ENCODE measurements around the gene KANTR. TPM values are rescaled to one million over a fixed set of nuclear protein-coding genes. Genes with fewer than 3 reads are reported as not detected.

KANTR gene
- total RNA-seq: 0.88 and 2.8 TPM in 2 replicates

DNA sequence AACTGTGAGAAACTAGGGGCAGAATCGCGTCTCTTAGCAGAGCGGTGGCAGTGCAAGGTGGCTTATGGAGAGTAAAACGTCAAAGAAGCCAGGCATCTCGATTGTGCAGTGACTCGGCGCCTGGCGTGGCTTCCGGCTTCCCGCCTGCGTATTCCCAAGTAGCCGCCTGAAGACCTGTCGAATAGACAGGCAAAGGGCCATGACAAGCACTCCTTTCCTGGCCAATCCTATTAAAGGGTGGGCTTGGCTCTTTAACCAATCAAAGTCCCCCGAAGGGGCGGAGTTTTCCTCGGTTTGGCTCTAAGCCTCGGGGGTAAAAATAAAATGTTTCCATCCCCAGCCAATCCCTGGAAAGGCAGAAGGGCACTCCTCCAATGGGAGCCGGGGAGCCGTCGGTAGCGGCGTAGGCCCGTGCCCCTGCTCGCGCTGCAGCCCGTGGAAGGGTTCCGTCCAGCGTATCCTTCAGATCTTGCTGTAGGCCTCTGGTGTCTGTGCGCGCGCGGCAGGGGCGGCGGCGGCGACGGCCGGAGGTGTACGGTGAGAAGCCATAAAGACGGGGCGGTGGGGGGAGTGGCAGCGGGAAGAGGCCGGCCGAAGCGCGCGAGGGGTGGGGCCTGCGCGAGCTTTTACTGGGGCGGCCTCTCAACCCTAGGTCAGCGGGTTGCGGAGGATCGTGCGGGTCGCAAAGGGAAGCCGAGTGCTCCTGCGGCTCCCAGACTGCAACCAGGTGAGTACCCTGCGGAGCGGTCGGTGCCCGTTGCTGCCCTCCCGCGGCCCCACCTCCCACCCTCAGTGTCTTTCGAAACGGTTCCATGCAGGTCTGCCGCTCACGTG, at the start of gene KANTR:
TSS of gene KANTR (plus strand) at position 395 of the 834 bp plus-strand sequence. CDS start 30,131 bp downstream, outside the sequence.

DNA sequence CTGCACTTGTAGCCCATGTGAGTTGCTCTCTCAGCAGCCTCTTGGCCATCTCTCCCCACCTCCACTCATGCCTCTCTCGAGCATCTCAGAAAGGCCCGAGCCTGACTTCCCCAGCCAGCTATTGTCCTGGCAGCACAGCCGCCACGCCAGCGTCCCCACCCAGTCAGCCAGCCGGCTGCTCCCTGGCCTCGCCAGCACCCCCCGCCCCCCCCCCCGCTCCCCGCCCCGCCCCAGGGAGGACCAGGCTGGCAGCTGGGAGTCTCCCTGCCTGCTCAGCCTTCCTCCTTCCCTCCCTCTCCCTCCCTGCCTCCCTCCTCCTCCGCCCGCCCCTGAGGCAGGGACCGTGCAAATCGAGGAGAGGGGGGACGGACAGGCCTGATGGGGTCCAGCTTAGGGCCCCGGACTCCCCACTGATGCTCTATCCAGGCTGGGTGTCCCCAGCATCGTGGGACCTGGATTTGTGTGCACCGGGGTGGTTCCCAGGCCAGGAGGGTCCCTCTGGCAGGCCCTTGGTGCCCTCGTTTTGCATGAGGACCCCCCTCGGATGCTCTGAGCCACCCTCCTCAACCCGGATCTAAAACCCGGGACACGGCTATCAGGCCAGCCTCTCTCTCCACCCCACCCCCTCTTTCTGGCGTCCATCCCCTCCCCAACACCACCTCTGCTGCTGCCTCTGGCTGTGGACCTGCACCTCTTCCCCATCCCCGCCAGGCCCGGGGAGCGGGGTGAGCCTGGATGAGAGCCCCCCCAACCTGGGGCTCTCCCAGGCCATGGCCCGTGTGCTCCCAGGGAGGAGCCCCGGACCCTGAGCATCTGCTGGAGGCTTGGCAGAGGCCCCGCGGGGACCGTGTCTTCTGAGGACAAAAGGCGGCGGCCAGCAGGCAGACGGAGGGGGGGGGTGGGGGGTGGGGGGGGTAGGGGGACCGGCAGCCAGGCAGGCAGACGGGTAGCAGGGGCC, 45.5 kb upstream of the KANTR start, which contains the start of gene GPR173:
TSS of gene GPR173 (plus strand) at position 621 of the 958 bp plus-strand sequence. CDS start 27,833 bp downstream, outside the sequence.

DNA sequence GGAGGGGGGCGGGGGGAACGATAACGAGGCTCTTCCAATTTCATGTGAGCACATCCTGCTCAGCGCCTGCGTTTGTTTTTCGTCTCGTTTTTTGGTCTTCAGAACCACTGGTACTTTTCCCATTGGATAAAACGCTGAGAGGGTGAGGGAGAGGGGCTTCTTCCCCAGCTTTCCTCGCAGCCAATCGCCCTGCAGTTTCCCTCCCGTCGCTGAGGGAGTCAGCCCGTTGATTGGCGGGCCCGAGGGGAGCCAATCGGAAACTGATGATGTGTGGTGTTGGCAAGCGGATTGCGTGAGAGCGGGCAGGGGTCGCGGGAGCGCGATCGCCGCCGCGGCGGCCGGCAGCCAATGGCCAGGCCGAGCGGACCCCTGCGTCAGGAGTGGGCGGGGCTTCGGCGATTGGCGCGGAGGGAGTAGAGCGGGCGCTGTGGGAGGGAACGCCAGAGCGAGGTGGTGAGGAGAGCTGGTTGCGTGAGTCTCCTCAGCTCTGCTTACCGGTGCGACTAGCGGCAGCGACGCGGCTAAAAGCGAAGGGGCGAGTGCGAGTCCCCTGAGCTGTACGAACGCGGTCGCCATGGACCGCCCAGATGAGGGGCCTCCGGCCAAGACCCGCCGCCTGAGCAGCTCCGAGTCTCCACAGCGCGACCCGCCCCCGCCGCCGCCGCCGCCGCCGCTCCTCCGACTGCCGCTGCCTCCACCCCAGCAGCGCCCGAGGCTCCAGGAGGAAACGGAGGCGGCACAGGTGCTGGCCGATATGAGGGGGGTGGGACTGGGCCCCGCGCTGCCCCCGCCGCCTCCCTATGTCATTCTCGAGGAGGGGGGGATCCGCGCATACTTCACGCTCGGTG, 11.8 kb upstream of the KANTR start, which contains the start of gene TSPYL2:
TSS of gene TSPYL2 (plus strand) at position 443 of the 848 bp plus-strand sequence. CDS start at position 575, 132 bp downstream.

Other genes starting within 250 kb of the KANTR start
- not detected in 2 replicates for gene XAGE3, start 226.1 kb upstream of the KANTR start, total RNA-seq
- 9.2 and 12.6 TPM in 2 replicates for gene FAM156B, start 196.8 kb upstream of the KANTR start, total RNA-seq
- 5.3 and 11.0 TPM in 2 replicates for gene FAM156A, start 135.6 kb upstream of the KANTR start, total RNA-seq
- gene GPR173, start 45.4 kb upstream of the KANTR start, total RNA-seq: 0.28 TPM in 2 replicates
- gene TSPYL2, start 11.8 kb upstream of the KANTR start, total RNA-seq: 11.5 and 13.5 TPM in 2 replicates
- gene KDM5C, start 131.1 kb downstream of the KANTR start, total RNA-seq: 97.5 and 100 TPM in 2 replicates
- gene IQSEC2, start 187.4 kb downstream of the KANTR start, total RNA-seq: 4.2 and 10.3 TPM in 2 replicates

All from airway epithelial cell (primary cell).